ENCODE data around the gene MIF.

DNA sequence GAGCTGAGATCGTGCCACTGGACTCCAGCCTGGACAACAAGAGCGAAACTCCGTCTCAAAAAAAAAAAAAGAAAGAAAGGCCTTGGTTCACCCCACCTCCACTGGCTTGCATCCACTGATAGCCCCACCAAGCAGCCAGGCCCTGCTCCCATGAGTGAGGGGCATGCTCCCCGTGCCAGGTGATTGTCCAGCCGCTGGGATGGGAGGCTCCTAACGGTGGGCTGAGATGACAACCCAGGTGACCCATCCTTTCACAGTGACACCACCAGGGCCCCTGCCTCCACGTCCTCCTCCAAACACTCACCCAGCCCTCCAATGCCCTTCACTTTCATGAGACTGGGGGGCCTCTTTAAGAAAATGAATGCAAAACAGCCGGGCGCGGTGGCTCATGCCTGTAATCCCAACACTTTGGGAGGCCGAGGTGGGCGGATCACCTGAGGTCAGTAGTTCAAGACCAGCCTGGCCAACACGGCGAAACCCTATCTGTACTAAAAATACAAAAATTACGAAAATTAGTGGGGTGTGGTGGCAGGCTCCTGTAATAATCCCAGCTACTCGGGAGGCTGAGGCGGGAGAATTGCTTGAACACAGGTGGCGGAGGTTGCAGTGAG is 46.8 kb upstream of the MIF start:
- no peak for TF ChIP-seq LEF1 (IDR thresholded peaks at IDR 0.05; ENCODE audit: borderline replicate concordance)
- TF ChIP-seq ZNF384 (IDR thresholded peaks at IDR 0.05) = no peak
- TF ChIP-seq TARDBP (IDR thresholded peaks at IDR 0.05) = no peak
- no peak for TF ChIP-seq ELF4 (IDR thresholded peaks at IDR 0.05)
- TF ChIP-seq ARNT (IDR thresholded peaks at IDR 0.05) = no peak
